HG03439 (cell line): ENCODE results near the gene PTPN11.
"Not testable (repeated sequence)": the region's sequence is repeated elsewhere in the genome, so short reads cannot be mapped to it uniquely, and the experiment has no call there.

Source experiments
- ATAC-seq: cut with Tn5 transposase; IDR thresholded peaks from one replicate; pipeline ENCODE4 v1.9.1; 2021; ENCODE audit warnings: mild to moderate bottlenecking, moderate library complexity; ENCODE audit not compliant: unreplicated experiment

Gene PTPN11

GRCh38 chr12:112418608-112419296 lies at the start of gene PTPN11:
PTPN11 (plus strand) TSS chr12:112418947; CDS start chr12:112419112, 165 bp downstream.
- ATAC-seq = peak; percentile 80

GRCh38 chr12:112370199-112370598 lies 48.5 kb upstream of the PTPN11 start:
- no peak for ATAC-seq

GRCh38 chr12:112370868-112371510 lies 47.8 kb upstream of the PTPN11 start:
- no peak for ATAC-seq

- ATAC-seq = no peak
Observed at GRCh38 chr12:112374166-112374740, 44.5 kb upstream of the PTPN11 start.

GRCh38 chr12:112375105-112375504 lies 43.6 kb upstream of the PTPN11 start:
- ATAC-seq = no peak

- no peak for ATAC-seq
Observed at GRCh38 chr12:112380663-112381405, 37.9 kb upstream of the PTPN11 start.

- peak; percentile 55 for ATAC-seq
Observed at GRCh38 chr12:112381406-112381882, 37.3 kb upstream of the PTPN11 start.

GRCh38 chr12:112381883-112382796 lies 36.6 kb upstream of the PTPN11 start, which contains the start of gene HECTD4:
HECTD4 (minus strand) TSS chr12:112382431; CDS start chr12:112382128, 303 bp downstream.
- ATAC-seq = peak; percentile 92

GRCh38 chr12:112382866-112383265 lies 35.9 kb upstream of the PTPN11 start:
- ATAC-seq = no peak

GRCh38 chr12:112386726-112387125 lies 32.0 kb upstream of the PTPN11 start:
- ATAC-seq = no peak

- ATAC-seq = no peak
Observed at GRCh38 chr12:112389228-112389627, 29.5 kb upstream of the PTPN11 start.

GRCh38 chr12:112389922-112390654 lies 28.7 kb upstream of the PTPN11 start:
- ATAC-seq = not testable (repeated sequence)

- no peak for ATAC-seq
Observed at GRCh38 chr12:112393328-112393727, 25.4 kb upstream of the PTPN11 start.

- no peak for ATAC-seq
Observed at GRCh38 chr12:112401054-112401453, 17.7 kb upstream of the PTPN11 start.

GRCh38 chr12:112401903-112402498 lies 16.7 kb upstream of the PTPN11 start:
- no peak for ATAC-seq

GRCh38 chr12:112406519-112407488 lies 11.9 kb upstream of the PTPN11 start:
- no peak for ATAC-seq

GRCh38 chr12:112407683-112408082 lies 11.1 kb upstream of the PTPN11 start:
- ATAC-seq = not testable (repeated sequence)

- no peak for ATAC-seq
Observed at GRCh38 chr12:112408621-112409020, 10.1 kb upstream of the PTPN11 start.
